Ammon's horn (tissue), 1 donor: Measurements from ENCODE around the gene MSTO1.
A peak's percentile ranks its signal among the peaks of the same experiment; 100 is the strongest.
"Not testable (repeated sequence)": the region's sequence is repeated elsewhere in the genome, so short reads cannot be mapped to it uniquely, and the experiment has no call there.

Experiments used
- DNase-seq: peaks from one replicate; pipeline ENCODE4 v3.0.0-alpha.2; 2016; ENCODE audit warnings: low spot score

MSTO1 gene

DNA sequence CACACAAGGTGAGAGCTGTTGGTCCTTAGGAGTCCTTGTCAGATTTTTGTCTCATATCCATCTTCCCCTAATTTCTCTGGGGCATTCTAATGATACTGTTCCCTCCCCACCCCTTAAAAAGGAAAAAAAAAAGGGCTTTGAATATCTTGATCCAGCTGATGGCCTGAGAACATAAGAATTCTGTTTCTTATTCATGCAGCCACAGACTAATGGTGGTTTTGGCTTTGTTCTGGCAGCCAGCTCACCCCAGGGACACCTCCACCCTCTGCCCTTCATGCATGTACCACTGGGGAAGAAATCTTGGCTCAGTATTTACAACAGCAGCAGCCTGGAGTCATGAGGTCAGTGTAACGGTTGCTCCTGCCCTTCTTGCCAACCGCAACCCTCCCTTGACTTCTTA, 3.2 kb downstream of the MSTO1 start:
- DNase-seq: not testable (repeated sequence)

DNA sequence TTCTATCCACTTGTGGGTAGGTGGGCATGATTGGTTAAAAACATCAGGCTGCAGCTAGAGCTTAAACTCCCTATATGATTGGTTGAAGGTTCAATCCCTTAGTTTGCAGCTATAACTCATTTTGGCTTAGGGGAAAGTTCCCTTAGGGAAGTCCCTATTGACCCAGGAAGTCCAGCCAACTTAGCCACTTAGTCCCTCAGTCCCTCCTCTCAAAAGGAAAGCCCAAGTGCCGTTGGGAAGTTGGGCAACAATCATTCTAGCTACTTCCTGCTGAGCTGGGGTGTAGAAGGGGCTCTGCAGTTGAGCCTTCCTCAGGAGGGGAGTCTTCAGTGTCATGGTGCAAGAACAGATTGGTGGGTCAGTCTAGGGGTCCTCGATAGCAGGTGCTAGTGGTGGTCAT, 12.2 kb downstream of the MSTO1 start:
- DNase-seq: no peak

DNA sequence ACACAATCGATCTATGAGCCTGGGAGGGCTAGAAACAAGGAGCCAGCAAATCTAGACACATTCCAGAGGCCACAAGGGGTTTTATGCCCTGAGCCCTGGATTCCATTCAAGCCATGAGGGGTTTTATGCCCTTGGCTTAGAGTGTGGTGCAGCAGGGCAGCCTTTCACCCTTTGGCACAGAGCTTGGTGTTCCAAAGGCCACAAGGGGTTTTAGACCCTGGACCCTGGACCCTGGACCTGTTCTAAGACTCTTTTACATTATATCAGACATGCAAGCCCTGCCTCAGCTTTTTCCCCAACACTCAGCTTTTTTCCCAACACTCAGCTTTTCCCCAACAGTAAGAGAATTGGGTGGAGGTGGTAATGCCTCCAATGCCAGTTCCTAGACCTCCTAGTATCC, 13.3 kb downstream of the MSTO1 start:
- no peak for DNase-seq

DNA sequence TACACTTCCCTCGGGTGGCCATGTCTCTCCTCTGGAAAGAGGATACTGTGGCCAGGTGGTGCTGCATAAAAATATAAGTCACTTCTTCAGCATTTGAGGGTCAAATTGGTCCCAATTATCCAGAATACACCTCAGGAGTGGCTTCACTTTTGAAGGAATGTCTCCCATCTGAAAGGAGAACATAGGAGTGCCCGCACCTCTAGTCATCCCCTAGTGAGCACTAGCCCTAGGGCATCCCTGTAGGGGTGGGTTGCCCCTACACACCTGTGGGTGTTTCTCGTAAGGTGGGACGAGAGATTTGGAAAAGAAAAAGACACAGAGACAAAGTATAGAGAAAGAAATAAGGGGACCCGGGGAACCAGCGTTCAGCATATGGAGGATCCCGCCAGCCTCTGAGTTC, 16.4 kb downstream of the MSTO1 start:
- not testable (repeated sequence) for DNase-seq

DNA sequence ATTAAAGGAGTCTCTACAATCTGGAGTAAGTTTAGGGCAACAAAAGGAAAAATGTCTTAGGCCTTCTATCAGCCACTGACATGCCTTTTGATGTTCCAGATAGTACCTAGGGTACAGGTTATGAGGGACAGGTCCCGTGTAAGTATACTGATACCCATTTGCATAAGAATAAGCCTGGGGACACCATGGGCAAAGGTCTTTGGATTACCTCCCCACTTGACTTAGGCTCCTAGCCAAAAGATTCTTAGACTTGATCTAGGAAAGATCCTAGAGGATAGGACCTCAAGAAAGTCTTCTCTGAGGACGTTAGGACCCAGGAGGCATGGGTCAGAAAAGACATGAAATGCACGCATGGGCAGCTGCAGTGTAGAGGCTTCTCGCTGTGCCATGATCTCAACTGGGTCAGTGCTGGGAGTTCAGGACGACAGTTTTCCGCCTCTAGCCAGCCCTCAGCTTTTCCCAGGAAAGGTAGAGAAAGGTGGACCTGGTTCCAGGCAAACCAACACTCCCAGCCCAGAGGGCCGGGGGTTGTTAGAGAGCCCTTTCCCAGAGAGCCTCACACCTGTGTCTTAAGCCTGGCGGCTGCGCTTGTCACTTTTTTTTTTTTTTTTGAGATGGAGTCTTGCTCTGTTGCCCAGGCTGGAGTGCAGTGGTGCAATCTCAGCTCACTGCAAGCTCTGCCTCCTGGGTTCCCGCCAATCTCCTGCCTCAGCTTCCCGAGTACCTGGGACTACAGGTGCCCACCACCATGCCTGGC, 26.6 kb downstream of the MSTO1 start:
- DNase-seq: no peak

DNA sequence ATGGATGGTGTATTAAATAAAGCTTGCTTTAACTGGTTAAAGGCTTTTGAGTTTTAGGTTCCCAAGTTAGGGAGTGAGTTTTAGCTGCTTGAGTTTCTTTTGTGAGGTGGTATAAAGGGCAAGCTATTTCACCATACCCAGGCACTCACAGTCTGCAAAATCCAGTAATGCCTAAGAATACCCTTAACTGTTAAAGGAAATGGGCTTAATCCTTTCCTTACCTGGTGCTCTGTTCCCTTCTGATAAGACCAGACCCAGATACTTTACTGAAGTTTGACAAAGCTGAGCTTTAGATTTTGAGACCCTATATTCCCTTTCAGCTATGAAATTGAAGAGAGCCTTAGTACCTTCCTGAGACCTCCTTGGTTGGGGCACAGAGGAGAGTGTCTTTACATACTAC, 30.3 kb downstream of the MSTO1 start:
- no peak for DNase-seq

DNA sequence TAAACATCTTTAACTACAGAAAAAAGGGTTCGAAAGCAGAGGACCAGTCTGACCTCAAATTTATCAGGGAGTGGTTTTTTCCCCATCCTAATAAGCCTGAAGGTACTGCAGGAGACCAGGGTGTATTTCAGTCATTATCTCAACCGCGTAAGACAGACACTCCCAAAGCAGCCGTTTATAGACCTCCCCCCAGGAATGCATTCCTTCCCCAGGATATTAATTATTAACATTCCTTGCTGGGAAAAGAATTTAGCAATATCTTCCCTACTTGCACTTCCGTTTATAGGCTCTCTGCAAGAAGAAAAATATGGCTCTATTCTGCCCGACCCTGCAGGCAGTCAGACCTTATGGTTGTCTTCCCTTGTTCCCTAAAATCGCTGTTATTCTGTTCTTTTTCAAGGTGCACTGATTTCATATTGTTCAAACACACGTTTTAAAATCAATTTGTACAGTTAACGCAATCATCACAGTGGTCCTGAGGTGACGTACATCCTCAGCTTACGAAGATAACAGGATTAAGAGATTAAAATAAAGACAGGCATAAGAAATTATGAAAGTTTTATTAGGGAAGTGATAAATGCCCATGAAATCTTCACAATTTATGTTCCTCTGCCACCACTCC, 32.7 kb downstream of the MSTO1 start:
- DNase-seq: not testable (repeated sequence)

DNA sequence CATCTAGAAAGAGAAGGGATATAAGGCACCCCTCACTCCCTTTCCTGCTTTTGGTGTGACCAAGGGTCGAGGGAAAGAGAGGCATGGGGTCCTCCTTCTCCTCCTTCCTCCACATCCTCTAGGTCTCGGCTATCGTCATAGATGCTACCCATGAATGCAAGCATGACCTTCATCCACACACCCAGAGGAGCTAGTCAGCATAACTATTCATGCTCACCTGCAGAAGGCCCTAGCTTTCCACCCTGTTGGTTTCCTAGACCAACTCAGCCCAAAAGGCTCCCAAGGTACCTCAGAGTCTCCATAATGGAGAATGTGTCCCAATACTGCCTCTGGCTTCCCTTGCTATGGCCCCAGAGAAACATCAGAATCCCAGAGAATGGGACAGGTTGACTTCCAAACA, 33.2 kb downstream of the MSTO1 start:
- DNase-seq: no peak

DNA sequence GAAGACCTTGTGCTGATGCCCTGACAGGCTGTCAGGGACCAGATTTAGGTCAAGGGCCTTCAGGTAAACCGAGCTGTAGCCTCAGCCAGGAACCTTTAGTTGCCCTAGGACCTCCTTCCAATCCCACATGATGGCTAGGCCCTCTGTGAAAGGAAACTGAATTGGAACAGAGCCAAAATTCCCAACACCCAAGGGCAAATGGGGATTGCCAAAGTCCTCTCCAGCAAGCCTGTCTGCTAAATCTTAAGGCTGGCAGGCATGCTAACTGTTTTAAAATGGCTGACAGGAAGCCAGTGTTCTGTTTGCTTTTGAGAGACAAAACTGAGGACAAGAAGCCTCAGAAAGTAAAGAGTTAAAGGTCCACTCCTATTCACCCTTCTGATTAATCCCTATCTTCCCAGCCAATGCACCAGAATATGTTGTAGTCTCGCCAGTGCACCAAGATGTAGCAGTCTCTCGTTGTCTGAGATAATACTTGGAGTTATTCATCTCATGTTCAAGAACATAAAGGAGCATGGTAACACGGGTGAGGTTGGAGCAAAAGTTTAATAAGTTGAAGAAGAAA, 35.1 kb downstream of the MSTO1 start:
- DNase-seq: no peak

DNA sequence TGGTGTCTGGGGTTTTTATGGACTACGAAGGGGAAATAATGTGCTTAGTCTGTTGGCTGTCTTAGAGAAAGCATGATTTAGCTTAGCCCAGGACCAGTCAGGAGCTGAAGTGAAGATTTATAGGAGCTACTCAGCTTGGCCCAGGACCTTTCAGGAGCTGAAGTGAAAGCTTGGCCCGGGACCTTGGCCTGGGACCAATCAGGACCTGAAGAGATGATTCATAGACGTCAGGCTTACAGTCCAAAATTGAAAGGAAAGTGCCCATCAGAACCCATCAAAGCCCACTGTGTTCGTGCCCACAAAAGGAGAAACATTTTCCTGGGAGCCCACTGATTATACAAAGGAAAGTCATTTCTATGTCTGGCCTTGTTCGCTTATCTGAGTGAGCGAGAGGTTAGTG, 35.6 kb downstream of the MSTO1 start:
- DNase-seq: no peak

DNA sequence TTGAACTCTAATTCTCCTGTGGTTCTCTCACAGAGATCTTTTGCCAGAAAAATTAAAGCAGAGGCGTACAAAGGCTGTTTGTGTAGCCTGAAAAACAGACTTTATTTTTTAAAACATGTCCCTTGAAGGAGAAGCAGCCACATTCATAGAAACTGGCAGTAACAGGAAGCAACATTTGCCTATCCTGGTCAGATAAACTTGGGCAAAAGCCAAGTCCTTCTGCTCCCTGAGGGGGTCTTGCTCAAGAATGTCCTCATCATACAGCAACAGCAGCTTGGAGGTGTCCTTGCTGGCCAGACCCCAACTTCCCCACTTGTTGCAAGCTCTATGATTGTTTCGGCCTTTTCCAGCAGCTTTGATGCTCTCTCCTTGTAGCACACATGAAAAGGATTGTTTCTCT, 36.3 kb downstream of the MSTO1 start:
- no peak for DNase-seq

DNA sequence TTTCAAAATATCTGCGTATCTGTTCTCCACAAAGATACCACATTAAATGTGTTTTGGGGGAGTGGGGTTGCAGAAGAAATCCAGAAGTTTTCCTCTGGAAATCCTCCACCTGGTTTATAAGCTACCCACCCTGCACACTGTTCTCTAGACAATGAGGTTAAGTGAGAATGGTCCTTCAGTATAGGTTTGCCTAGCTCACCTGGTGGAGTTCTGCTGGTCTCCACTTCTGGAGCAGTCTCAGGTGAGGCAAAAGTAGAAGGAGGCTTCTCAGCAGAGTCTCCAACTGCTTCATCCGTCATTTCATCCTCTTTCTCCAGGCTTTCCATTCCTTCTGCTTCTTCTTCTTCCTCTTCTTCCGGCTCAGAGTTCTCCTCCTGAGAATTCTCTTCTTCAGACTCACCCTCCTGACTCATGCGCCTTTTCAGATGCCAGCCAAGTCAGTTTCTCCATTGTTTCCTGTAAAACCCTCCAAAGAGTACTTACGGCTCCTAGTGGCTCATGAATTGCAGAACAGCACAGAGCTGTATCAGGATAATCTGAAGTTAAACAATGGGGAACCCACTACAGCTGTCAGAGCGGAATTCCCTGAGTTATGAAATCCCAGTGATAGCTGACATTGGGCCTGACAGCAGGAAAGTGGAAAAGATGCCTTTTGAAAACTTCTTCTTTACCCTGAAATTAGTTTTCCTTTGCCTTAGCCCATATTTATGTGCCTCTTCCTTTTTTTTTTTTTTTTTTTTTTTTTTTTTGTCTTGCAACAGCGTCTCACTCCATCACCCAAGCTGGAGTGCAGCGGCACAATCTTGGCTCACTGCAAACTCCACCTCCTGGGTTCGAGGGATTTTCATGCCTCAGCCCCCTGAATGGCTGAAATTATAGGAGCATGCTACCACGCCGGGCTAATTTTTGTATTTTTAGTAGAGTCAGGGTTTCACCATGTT, 38.5 kb downstream of the MSTO1 start:
- DNase-seq: peak; percentile 73

DNA sequence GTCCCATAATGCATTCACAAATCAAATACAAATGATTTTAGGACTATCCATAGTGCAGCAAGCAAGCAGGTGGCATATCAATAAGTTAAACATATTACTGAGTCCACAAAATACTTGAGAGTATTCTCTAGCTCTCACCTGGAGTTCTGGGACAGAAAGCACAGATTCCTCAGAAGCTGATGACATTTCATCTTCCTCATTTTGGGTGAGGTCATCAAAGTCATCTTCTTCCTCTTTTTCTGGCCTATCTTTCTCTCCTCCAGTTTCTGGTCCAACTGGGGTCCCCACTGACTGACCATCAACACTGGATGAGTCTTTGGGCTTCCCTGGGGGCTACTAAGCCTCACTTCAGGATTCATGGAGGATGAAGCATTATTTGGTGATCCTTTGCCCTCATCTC, 39.7 kb downstream of the MSTO1 start:
- no peak for DNase-seq

DNA sequence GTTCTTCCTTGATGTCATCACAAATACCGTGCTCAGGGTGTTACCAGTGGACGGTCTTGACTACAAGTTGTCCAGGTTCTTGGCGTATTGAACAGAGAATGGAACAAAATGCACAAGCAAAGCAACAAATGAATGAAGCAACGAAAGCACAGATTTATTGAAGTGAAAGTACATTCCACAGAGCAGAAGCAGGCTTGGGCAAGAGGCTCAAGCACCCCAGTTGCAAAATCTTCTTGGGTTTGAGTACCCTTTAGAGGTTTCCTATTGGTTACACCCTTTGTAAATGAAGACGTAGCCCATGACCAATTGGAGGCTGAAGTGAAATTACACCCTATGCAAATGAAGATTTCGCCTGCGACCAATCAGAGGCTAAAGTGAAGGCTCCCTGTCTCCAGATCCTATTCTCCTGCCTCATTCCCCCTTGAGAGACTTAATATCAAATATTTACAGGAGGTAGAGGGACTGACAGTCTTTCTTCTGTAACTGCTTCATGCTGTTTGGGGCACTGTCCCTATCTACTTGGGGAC, 40.3 kb downstream of the MSTO1 start:
- no peak for DNase-seq

DNA sequence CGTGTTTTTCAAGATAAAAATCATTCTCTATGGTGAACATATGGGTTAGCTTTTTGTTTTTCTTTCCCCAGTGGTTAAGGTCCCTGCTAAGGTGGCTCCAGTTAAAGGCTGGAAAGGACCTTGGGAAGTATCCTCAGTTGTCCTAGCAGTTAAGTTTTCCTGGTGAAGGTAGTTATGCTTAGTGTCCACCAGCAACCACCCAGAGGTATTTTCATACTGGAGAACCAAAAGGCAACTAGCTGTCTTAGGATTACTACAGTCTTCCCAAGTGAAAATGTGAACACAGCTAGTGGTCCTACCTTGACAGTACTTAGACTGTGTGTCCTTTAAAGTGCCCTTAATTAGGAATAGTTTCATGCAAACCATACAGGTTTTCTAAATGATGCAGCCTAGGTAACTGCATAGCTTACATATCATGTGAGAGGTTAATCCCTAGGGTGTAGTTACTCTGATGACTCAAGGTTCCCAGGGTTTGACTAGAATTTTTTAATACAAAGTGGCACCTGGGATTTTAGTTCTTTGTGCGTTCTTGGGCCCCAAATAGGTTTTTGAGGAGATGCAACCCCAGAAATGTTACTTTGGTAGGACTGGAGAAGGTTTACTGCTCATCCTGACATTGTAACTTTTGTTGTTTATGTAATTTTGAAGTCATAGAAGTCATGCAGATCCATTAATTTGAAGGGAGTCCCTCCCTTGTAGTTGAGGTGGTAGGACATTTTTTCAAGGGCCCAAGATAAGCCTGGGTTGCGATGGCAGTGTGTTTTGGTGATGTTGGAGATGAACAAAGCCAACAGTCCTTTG, 42.0 kb downstream of the MSTO1 start:
- DNase-seq: no peak

DNA sequence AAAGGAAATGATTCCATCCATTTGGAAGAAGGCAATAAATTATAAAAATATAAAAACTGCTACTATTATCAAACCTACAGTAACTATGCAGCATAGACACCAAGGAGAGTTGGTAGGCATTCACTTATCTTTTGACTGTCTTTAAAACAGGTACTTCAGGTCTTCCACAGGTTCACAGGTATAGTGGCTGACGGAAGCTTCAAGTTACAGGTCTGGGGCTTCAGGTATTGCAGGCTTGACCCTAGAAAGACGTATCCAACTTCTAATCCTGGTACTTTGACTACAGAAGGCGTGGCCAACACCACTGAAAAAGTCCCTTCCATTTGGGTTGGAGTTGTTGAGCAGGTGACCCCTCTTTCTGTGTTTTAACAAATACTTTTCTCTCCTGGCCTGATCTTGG, 42.9 kb downstream of the MSTO1 start:
- DNase-seq: no peak

DNA sequence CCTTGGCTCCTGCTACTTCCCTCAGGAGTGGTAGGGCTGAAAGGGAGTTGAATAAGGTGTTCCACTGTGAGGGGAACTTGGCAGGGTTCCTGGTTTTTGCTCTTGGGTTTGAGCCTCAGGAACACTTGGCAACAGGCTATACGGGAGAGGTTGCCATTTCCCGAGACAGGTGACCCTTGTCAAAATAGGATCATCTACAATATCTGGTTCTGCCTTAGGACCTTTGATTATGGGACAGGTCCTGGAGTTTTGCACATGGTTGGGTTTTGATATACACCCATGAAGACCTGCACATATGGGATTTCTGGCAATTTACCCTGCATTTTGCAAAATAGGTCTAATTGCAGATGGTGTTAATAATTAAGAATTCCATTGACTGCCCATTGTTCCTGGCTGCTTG, 47.4 kb downstream of the MSTO1 start:
- DNase-seq: no peak

DNA sequence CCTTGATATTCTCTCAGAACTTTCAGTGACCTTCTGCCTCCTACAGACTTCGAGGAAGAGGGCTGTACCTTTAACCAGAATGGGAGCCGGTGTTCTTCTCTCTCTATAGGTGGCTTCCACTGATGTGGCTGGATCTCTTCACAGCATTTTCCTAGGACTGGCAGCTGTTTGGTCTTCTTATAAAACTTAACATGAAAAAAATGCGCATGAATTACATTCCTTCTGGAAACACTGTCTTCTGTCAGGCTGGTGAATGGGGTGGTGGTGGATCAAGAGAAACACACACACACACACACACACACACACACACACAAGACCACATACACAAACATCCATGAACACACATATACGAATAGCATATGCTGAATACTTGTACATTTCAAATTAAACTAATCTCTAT, 51.2 kb downstream of the MSTO1 start:
- not testable (repeated sequence) for DNase-seq
